Stimulated activated CD4-positive, alpha-beta T cell treated with anti-CD3 and anti-CD28 coated beads, Interleukin-4, amount 100 ng/mL, for 24 hours (primary cell): ENCODE measurements around the gene ZBTB17.
"Not testable (repeated sequence)": the region's sequence is repeated elsewhere in the genome, so short reads cannot be mapped to it uniquely, and the experiment has no call there.

Experiments used
- DNase-seq: peaks from one replicate; pipeline ENCODE4 v3.0.0-alpha.2; 2020

Gene ZBTB17

GRCh38 chr1:15975805-15976680 lies at the start of gene ZBTB17:
Gene ZBTB17, minus strand, starts transcription at chr1:15976101. Its CDS starts 27,606 bp downstream, at chr1:15948495.
- peak; percentile 97 for DNase-seq

DNA sequence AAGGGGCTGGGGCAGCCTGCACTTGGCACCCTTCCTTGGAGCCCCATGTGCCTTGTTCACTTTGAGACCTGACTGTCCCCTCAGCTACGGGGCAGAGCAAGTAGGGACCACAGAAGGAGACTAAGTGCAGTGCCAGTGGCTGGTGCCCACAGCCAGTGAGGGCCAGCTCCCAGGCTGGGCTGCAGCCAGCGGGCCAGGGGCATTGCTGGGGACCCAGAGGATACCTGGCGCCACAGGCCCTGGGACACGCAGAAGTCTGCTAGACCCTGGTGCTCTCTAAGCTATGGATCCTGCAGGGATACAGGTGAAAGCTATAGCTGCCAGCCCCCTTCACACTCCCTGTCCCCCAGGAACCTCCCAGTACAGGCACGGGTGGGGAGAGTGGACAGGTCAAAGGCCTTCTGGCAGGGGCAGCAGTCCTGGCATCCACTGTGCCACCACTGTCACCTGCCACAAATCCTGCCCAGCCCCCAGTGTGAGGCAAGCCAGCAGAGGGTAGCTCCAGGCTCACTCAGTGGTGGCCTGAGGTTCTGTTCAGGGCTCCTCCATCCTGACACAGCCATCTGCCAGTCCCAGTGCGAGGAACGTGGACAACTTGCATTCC lies 47.3 kb upstream of the ZBTB17 start:
- no peak for DNase-seq

- no peak for DNase-seq
Observed at GRCh38 chr1:16022393-16022792, 46.5 kb upstream of the ZBTB17 start.

GRCh38 chr1:16021681-16022080 lies 45.8 kb upstream of the ZBTB17 start, which contains the start of gene CLCNKA:
Gene CLCNKA, plus strand, starts transcription at chr1:16022036. Its CDS starts 584 bp downstream, at chr1:16022620.
- no peak for DNase-seq

- not testable (repeated sequence) for DNase-seq
Observed at GRCh38 chr1:16020878-16021277, 45.0 kb upstream of the ZBTB17 start.

DNA sequence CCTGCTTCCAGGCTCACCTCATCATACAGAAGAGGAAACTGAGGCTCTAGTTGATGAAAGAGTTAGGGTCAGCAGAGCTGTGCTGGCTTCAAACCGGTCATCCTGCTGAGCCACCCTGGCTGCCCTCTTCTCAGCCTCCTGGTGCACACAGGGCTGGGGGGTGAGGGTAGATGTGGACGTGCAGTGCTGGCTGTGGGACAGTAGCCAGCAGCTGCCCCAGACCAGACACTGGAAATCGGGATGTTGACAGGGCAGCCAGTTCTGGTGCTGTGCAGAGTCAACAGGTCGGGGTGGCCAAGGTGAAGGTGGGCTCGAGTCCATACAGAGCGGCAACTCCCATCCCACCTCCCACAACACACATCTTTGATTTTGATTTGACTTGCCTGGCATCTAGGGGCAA lies 44.4 kb upstream of the ZBTB17 start:
- DNase-seq: no peak

- no peak for DNase-seq
Observed at GRCh38 chr1:16019644-16020277, 43.9 kb upstream of the ZBTB17 start.

DNA sequence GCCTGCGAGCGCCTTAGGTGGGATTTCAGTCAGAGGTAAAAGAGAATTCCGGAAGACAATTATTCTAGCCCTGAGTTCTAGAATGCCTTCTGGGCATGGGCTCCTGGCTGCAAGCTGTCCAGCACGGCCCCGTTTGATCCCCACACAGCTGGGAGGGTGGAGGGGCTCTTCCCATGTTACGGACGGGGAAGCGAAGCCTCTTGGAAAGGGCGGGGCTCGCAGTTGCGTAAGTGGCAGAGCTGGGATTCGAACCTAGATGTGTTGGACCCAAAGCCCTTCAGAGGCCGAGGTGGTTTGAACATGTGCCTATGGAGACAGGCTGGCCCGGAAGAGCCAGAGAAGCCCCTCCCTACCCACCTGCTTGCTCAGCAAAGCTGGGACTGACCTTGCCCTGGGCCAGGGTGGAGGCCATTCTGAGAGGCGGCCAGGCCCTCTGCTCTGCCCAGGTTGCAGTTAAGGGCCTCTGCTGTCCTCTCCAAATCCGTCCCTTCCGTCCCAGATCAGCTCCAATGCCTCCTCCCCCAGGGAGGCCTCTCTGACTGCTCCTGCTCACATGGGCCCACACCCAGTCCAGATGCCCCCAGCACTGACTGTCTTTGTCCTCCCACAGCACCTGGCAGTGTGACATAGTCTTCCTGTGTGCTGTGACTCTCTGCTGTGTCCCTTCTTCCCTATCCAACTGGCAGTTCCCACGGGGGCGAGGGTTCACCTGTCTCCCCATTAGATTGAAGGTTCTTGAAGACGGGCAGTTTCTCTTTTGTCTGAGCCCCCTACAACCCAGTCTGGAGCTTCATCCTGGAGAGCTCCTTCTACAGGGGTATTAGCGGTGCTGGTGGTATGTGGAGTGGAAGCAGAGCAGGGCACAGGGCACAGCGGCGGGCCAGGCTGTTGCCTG lies 43.1 kb upstream of the ZBTB17 start:
- no peak for DNase-seq

DNA sequence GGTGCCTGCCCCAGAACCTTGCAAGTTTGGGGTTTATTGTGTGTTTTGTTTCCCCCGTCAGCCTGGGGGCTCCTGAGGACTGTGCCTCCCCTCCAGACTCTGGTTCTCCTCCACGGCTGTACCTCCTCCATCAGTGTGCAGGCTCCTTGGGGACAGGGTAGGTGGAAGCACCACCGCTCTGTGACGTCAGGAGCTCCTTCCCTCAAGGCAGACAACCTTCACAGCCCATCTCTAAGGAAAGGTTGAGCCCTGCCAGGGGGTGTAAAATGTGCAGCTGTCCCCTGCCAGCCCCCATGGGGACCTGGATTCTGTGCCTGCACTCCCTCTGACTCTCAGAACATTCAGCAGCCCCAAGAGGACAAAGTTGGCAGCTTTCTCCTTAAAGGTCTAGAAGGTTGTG lies 42.4 kb upstream of the ZBTB17 start:
- no peak for DNase-seq

DNA sequence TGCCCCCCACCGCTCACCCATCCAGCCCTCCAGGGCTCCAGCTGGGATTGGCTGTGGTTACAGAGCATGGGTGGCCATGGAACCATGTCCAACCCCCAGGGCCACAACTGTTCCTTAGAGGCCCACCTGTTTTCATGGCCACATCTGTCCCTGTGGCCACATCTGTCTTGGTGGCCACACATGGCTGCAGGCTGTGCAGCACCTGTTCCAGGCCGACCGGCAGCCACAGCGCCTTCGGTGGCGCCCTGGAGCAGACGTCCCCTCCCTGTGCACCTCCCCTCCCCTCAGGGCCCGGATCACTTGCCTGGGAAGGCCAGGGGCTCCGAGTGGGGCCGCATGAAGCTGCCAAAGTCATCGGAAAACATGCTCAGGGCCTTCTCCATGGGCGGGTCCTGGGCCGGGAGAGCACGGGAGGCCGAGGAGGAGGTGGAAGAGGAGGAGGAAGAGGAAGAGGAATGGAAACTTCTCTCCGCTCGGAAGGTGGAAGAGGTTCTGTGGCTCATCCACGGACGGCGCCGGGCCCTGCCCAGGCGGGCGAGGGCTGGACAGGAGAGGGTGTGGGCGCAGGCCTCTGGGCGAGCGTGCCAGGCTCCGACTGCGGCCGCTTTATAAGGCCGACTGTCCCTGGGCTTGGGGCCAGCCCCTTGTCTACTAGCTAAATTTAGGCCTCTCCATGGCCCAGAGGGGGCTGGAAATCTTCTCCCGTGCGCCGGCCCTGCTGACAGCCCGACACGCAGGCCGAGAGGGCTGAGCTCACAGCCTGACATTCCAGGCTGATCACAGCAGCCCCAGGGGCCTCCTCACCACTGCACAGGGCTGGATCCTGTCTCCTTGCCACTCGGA lies 41.8 kb upstream of the ZBTB17 start, which contains the start of gene HSPB7:
Gene HSPB7 (minus strand): TSS at position 583 of the 843 bp plus-strand sequence. CDS start 80 bp downstream, at position 503.
- no peak for DNase-seq

- no peak for DNase-seq
Observed at GRCh38 chr1:16017076-16017460, 41.2 kb upstream of the ZBTB17 start.

GRCh38 chr1:16015960-16016901 lies 40.3 kb upstream of the ZBTB17 start:
- DNase-seq: no peak

DNA sequence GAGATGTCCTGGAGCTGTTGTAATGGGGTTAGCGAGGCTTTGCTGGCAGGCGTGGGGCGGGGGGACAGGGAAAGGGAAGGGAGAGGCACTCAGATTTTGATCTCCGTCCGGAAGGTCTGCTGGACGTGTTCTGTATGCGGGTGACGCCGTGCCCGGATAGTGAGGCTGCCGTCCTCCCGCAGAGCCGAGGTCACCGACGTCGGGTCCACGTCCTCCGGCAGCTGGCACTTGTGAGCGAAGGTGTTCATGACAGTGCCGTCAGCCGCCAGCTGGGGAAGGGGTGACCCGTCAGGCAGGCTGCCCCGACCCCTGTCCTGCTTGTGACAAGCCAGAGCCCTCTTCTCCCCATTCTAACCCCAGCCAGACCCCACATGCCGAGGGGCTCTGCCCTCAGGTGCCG lies 39.6 kb upstream of the ZBTB17 start:
- DNase-seq: no peak

GRCh38 chr1:16014509-16015482 lies 38.9 kb upstream of the ZBTB17 start:
- DNase-seq: no peak

GRCh38 chr1:16013908-16014258 lies 38.0 kb upstream of the ZBTB17 start:
- DNase-seq: no peak

GRCh38 chr1:16013220-16013907 lies 37.5 kb upstream of the ZBTB17 start:
- peak; percentile 54 for DNase-seq

- peak; percentile 21 for DNase-seq
Observed at GRCh38 chr1:16012590-16013219, 36.8 kb upstream of the ZBTB17 start.

- no peak for DNase-seq
Observed at GRCh38 chr1:16011936-16012589, 36.2 kb upstream of the ZBTB17 start.
